Neuron (in vitro differentiated cells): Measurements from ENCODE around the gene MRGPRF.
"Not testable (repeated sequence)": the region's sequence is repeated elsewhere in the genome, so short reads cannot be mapped to it uniquely, and the experiment has no call there.

ENCODE experiments used
- H2AFZ ChIP-seq: one replicate; pipeline ENCODE4 v1.6.1; 2013; ENCODE audit warnings: low read depth, mild to moderate bottlenecking, inconsistent platforms, low read length, moderate library complexity
- H3K27me3 ChIP-seq: one replicate; pipeline ENCODE4 v1.6.1; 2013; ENCODE audit warnings: low read length; ENCODE audit not compliant: insufficient read depth
- H3K36me3 ChIP-seq: one replicate; pipeline ENCODE4 v1.6.1; 2013; ENCODE audit warnings: low read length; ENCODE audit not compliant: insufficient read depth
- H3K4me1 ChIP-seq: one replicate; pipeline ENCODE4 v1.6.1; 2013; ENCODE audit warnings: low read length; ENCODE audit not compliant: insufficient read depth
- H3K4me3 ChIP-seq: 2 replicates; pipeline ENCODE4 v1.5.1; 2013; ENCODE audit warnings: mild to moderate bottlenecking, low read length, moderate library complexity
- H3K9me3 ChIP-seq: one replicate; pipeline ENCODE4 v1.6.1; 2013; ENCODE audit warnings: low read length

The MRGPRF gene

DNA sequence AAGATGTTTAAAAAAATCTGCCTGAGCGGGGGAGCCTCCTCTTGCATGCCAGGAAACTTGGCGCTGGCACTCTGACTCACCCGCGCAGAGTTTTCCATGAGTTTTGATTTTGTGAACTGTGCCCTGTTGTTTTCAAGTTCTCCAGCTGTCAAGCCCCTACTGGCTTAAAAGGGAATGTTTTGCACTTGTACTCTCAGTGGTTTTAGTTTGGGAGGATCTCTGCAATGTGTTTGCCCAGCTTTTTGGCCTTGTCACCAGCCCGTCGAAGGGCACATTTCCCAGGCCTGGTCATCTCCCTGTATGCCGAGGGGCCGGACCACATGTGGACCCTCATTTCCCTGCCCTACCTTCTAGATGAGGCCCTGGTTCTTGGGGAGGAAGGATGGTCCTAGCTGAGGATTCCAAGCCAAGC, 12.2 kb downstream of the MRGPRF start:
- Histone ChIP-seq H2AFZ (no peak overlapping the region), H3K4me1 (no peaks in the 10 kb centered on the region), H3K4me3 (no peak overlapping the region), H3K36me3 (no peaks in the 10 kb centered on the region), H3K27me3 (peaks cover 16% of the 10 kb centered on the region), H3K9me3 (no peaks in the 10 kb centered on the region)

DNA sequence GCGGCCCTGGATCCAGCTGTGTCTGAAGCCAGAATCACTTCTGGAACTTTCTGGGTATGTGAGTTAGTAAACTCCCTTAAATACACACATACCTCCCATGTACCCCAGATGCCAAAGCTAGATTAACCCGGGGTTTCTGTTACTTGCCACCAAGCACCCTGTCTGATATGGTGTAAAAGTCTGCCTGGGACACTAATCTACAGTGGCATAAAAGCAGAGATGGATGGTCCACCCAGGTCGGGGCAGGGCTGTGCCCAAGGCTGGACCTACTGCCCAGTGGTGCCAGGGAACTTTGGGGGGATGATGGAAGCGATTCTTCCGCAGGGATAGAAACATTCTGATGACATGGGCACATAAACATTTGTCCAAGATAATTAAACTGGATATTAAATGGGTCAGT, 12.7 kb downstream of the MRGPRF start:
- Histone ChIP-seq H3K27me3 (peaks cover 17% of the 10 kb centered on the region), H3K4me1 (no peaks in the 10 kb centered on the region), H3K4me3 (no peak overlapping the region), H3K36me3 (no peaks in the 10 kb centered on the region), H2AFZ (no peak overlapping the region), H3K9me3 (no peaks in the 10 kb centered on the region)

DNA sequence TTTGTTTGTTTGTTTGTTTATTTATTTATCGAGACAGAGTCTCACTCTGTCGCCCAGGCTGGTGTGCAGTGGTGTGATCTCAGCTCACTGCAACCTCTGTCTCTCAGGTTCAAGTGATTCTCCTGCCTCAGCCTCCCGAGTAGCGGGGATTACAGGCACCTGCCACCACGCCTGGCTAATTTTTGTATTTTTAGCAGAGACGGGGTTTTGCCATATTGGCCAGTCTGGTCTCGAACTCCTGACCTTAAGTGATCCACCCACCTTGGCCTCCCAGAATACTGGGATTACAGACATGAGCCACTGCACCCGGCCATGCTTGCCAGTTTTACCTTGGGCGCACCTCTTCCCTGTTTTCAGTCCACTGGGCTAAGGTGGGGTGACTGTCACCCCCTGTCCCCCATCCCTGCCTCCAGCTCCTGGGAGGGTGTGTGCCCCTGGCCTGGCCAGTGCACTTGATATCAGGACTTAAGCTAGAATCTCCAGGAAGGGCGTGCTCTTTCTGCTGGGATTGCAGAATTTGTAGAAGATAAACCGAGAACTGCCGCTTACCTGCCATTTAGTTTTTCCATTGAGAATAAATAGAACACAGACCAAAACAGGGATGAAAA, 13.2 kb downstream of the MRGPRF start:
- H3K4me3 ChIP-seq, H3K9me3 ChIP-seq, H3K4me1 ChIP-seq, H3K36me3 ChIP-seq, H2AFZ ChIP-seq: not testable (repeated sequence)
- H3K27me3 ChIP-seq: peaks cover 17% of the 10 kb centered on the region

DNA sequence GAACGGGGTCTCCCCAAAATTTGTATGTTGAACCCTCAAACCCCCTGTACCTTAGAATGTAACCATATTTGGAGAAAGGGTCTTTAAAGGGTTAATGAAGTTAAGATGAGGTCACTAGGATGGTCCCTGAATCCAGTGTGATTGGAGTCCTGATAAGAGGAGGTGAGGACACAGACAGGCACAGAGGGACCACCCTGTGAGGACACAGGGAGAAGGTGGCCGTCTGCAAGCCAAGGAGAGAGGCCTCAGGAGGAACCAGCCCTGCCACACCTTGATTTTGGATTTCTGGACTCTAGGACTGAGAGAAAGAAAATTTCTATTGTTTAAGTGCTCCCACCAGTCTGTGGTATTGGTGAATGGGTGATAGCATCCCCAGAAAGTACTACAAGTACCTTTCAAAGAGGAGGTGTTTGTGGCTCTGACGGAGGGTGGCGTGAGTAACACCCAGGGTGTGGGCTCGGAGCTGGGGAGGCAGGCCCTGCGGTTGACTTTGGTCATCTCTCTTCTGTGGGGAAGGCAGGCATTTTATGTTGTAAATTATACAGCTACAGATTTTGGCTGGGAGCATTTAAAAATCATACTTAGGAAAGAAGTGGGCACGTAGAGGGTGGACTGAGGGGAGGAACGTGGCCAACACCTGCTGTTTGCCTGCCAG, 13.8 kb downstream of the MRGPRF start:
- no peaks in the 10 kb centered on the region for H3K4me1 ChIP-seq
- no peak overlapping the region for H2AFZ ChIP-seq
- H3K36me3 ChIP-seq: no peaks in the 10 kb centered on the region
- H3K27me3 ChIP-seq: peaks cover 17% of the 10 kb centered on the region
- no peaks in the 10 kb centered on the region for H3K9me3 ChIP-seq
- H3K4me3 ChIP-seq: no peak overlapping the region

DNA sequence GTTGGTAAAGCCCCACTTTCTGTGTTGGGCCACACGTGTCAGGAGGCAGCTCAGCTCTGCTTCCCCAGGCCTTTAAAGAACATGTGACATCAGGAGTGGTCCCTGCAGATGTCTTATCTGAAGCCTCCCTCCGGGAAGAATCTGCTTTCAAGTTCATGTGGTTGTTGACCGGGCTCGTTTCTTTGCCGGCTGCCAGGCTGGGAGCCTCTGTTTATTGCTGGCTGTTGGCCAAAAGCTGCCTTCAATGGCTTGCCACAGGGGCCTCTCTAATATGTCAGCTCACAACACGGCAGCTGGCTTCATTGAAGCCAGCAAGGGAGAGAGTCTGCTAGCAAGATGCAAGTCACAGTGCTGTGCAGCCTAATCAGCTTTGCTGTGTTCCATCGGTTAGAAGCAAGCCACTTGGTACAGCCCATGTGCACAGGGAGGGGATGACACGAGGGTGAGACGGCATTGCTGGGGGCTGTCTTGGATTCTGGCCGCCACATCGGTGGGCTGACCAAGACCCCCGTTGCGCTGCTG, 14.6 kb downstream of the MRGPRF start:
- Histone ChIP-seq H3K4me1 (no peaks in the 10 kb centered on the region), H3K4me3 (no peak overlapping the region), H3K27me3 (peaks cover 20% of the 10 kb centered on the region), H3K9me3 (no peaks in the 10 kb centered on the region), H2AFZ (no peak overlapping the region), H3K36me3 (no peaks in the 10 kb centered on the region)

DNA sequence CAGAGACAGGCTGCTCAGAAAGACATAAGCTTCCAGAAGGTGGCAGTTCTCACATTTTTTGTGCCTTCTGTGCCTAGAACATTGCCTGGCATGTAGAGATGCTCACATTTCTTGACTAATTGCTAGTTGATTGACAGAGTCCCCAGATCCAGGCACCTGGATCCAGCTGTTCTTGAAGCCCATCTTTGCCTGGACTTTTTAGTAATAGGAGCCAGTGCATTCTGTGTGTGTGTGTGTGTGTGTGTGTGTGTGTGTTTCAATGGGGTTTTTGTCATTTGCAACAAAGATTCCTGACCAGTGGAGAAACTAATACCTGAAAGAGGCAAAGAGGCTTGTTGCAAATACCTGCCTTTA, 15.1 kb downstream of the MRGPRF start:
- no peaks in the 10 kb centered on the region for H3K36me3 ChIP-seq
- no peak overlapping the region for H3K4me3 ChIP-seq
- H3K27me3 ChIP-seq: peaks cover 22% of the 10 kb centered on the region
- no peaks in the 10 kb centered on the region for H3K4me1 ChIP-seq
- no peaks in the 10 kb centered on the region for H3K9me3 ChIP-seq
- H2AFZ ChIP-seq: no peak overlapping the region

DNA sequence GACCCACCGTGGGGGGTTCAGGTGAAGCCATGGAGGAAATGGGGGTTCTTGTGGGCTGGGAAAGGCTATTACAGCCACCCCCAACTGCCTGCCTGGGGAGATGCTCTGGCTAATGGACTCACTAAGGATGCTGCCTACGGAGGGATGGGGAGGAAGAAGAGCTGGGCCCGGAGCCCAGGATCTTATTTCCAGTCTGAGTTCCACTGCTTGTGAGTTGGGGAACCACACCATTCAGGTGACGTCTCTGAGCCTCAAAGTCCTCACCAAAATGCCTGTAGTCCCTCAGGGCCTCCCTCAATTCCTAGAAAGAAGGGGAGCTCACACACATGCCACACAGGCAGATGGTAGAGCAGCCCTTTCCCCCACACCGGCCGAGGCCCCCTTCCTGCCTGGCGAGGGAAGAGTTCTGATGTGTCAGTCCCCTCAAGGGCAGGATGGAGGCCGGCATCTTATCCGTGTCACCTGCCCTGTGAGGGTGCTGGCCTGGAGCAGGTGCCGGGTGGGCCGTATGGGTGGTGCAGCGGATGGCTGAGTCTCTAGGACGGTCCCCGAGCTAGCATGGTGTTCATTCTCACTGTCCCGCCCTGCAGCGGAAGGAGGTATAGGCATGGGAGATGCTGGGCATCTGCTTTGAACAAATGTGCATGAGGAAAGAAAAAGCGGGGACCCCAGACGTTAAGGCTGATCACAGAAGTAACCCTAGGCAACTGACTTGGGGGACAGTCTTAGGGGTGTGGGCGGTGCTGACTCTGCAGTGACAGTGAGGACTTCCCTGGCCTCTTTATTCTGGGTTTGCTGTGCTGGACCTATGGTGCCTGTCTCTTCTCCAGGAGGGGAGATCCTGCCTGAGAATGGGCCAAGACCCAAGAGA, 15.7 kb downstream of the MRGPRF start:
- Histone ChIP-seq H3K36me3 (no peaks in the 10 kb centered on the region), H3K9me3 (no peaks in the 10 kb centered on the region), H3K4me3 (no peak overlapping the region), H2AFZ (no peak overlapping the region), H3K27me3 (peaks cover 25% of the 10 kb centered on the region), H3K4me1 (no peaks in the 10 kb centered on the region)

DNA sequence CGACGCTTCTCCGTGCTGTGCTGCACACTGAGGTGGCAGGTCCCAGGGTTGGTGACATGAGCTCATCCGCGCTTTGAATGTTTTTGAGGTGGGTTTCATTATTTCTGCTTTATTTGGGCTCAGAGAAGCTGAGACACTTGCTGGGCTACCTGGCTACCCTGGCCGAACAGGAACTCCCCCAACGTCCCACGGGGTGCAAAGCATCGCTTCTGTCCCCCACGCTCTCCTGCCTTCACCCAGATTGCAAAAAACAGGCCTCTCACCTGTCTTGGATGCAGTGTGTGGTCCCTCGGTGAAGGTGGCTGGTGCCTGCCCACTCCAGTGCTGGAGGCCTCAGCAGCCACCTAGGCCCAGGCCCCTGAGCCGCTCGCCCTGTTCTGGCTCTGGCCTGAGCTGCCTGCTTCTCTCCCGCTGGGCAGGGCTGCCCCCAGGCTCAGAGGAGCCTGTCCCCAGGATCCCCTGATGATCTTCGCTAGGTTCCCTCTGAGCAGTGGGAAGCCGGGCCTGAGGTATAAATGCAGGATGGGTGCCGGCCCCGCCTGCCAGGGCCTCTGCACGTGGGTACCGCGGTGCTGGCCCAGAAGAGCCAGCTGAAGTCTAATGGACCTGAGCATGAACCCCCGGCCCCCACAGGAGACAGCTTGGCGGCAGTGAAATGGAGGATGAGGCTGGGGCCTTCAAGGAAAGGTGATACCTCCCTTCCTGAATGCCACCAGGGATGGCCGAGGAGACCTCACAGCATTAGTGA, 16.5 kb downstream of the MRGPRF start:
- H3K4me3 ChIP-seq: no peak overlapping the region
- H2AFZ ChIP-seq: no peak overlapping the region
- H3K27me3 ChIP-seq: peaks cover 24% of the 10 kb centered on the region
- no peaks in the 10 kb centered on the region for H3K9me3 ChIP-seq
- no peaks in the 10 kb centered on the region for H3K4me1 ChIP-seq
- no peaks in the 10 kb centered on the region for H3K36me3 ChIP-seq

DNA sequence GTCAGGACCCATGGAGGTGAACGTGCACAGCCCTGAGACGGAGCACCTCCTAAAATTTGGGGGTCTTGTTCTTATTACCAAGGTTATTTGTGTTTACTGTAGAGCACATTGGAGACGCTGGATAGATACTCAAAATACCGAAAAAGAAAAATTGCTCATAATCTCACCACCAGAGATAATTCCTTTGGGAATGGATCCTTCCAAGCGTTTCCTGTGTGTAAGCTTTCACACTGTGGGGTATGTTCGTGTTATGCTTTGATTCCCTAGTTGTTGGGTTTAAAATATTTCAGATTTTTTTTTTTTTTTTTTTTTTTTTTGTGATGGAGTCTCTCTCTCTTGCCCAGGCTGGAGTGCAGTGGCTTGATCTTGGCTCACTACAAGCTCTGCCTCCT, 18.2 kb downstream of the MRGPRF start:
- peaks cover 27% of the 10 kb centered on the region for H3K27me3 ChIP-seq
- no peak overlapping the region for H3K4me3 ChIP-seq
- no peak overlapping the region for H2AFZ ChIP-seq
- no peaks in the 10 kb centered on the region for H3K4me1 ChIP-seq
- no peaks in the 10 kb centered on the region for H3K9me3 ChIP-seq
- no peaks in the 10 kb centered on the region for H3K36me3 ChIP-seq

DNA sequence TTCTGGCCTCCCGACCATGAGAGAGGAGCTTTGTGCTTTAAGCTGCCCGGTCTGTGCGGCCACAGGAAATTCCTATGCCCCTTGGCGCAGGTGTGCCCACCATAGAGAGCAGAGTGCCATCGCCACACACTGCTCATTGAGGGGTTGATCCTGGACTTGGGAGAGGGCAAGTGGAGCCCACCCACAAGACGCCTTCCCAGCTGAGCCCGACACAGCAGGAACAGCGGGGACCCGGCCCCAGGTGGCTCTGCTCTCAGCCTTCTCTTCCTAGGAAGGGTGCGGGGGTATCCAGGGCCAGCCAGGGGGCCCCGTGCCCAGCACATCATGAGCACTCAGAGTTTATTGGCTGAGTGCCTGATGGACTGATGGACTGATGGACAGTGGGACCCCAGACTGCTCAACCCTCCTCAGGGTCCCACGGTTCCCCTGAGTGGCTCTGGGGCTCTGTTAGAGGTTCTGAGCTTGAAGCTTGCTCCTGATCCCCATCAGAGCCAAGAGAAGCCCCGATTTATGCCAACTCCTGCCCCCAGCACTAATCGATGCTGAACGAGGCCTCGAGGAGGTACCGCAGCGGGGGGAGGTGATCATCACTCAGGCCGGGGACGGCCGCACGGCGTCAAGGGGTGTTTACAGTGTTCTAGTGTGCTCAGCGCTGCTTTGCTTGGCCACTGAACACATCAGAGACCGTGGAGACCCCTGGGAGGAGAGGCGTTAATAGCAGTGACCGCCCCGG, 18.7 kb downstream of the MRGPRF start:
- H3K4me1 ChIP-seq: no peaks in the 10 kb centered on the region
- no peaks in the 10 kb centered on the region for H3K36me3 ChIP-seq
- no peak overlapping the region for H2AFZ ChIP-seq
- H3K27me3 ChIP-seq: peaks cover 27% of the 10 kb centered on the region
- H3K9me3 ChIP-seq: no peaks in the 10 kb centered on the region
- no peak overlapping the region for H3K4me3 ChIP-seq

DNA sequence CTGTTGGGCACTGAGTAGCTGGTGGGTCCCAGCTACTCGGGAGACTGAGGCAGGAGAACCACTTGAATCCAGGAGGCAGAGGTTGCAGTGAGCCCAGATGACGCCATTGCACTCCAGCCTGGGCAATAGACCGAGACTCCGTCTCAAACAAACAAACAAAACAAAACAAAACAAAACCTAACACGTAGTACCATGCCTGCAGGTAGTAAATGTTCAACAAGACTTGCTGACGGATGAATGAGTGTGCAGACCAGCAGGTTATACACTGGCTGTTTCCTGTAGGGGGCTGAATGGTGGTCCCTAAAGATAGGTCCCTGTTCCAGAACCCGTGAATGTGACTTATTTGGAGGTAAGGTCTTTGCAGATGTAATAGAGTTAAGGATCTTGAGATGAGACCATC, 19.5 kb downstream of the MRGPRF start:
- H3K9me3 ChIP-seq: no peaks in the 10 kb centered on the region
- no peaks in the 10 kb centered on the region for H3K4me1 ChIP-seq
- no peak overlapping the region for H3K4me3 ChIP-seq
- H2AFZ ChIP-seq: no peak overlapping the region
- H3K36me3 ChIP-seq: no peaks in the 10 kb centered on the region
- peaks cover 27% of the 10 kb centered on the region for H3K27me3 ChIP-seq

DNA sequence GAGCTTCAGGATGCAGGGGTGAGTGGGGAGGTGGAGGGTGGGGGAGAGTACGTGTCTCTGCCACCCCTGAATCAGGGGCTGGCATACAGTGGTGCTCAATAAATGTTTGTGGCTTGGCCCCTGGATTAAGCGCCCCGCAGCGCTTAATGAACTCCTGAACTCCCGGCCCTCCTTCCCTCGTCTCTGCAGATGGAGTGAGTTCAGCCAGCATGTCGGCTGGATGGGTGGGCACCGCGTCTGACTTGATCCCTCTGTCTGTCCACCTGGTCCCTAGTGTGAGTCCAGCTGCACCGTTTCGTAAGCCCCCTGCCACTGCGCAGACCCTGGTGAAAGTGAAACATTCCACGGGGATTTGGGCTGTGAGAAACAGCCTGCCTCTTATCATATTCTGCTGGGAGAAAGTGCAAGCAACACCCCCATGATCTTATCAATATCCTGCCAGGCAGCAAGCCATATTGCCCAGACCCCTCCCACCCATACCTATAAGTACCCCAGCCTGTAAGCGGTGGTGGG, 20.2 kb downstream of the MRGPRF start:
- Histone ChIP-seq H3K27me3 (peaks cover 25% of the 10 kb centered on the region), H3K9me3 (no peaks in the 10 kb centered on the region)

More for the DNA sequence above, 20.2 kb downstream of the MRGPRF start:
- H3K36me3 ChIP-seq: no peaks in the 10 kb centered on the region
- H2AFZ ChIP-seq: no peak overlapping the region
- no peaks in the 10 kb centered on the region for H3K4me1 ChIP-seq
- H3K4me3 ChIP-seq: no peak overlapping the region
